ENCODE results near the gene PRICKLE2. TPM values are rescaled to one million over a fixed set of nuclear protein-coding genes. Genes with fewer than 3 reads are reported as not detected.

The PRICKLE2 gene
- total RNA-seq, 4 donors from 2014 or later = 77.3 to 109 (median 96.7) TPM

DNA sequence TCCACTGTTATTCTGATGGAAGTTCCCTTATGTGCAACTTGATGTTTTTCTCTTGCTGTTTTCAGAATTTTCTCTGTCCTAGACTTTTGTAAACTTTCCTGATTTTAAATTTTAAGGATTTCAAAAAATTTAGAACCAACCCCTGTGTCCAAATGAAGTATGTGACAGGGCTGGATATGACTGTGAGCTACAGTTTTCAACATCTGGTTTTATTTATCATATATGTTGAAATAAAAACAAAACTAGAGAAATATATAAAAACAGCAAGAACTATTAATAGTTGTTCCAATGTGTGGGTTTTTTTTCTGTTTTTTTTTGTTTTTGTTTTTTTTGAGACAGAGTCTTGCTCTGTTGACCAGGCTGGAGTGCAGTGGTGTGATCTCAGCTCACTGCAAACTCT, 154.6 kb downstream of the PRICKLE2 start:
- no peak overlapping the region for H3K27ac ChIP-seq
- TF ChIP-seq POLR2A (IDR thresholded peaks at IDR 0.05) = no peak
- TF ChIP-seq EP300 (IDR thresholded peaks at IDR 0.05) = no peak
- TF ChIP-seq, protein P1, sequence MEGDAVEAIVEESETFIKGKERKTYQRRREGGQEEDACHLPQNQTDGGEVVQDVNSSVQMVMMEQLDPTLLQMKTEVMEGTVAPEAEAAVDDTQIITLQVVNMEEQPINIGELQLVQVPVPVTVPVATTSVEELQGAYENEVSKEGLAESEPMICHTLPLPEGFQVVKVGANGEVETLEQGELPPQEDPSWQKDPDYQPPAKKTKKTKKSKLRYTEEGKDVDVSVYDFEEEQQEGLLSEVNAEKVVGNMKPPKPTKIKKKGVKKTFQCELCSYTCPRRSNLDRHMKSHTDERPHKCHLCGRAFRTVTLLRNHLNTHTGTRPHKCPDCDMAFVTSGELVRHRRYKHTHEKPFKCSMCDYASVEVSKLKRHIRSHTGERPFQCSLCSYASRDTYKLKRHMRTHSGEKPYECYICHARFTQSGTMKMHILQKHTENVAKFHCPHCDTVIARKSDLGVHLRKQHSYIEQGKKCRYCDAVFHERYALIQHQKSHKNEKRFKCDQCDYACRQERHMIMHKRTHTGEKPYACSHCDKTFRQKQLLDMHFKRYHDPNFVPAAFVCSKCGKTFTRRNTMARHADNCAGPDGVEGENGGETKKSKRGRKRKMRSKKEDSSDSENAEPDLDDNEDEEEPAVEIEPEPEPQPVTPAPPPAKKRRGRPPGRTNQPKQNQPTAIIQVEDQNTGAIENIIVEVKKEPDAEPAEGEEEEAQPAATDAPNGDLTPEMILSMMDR (IDR thresholded peaks at IDR 0.05) = no peak
- no peak for TF ChIP-seq POLR2AphosphoS5 (IDR thresholded peaks at IDR 0.05)
- no peaks in the 10 kb centered on the region for H3K9me3 ChIP-seq
- no peaks in the 10 kb centered on the region for H3K27me3 ChIP-seq
- no peaks in the 10 kb centered on the region for H3K36me3 ChIP-seq
- no peak overlapping the region for H3K4me3 ChIP-seq
- ATAC-seq = no peak
- H3K4me1 ChIP-seq = peaks cover 0 to 10% (median 3%) of the 10 kb centered on the region in 3 donors

DNA sequence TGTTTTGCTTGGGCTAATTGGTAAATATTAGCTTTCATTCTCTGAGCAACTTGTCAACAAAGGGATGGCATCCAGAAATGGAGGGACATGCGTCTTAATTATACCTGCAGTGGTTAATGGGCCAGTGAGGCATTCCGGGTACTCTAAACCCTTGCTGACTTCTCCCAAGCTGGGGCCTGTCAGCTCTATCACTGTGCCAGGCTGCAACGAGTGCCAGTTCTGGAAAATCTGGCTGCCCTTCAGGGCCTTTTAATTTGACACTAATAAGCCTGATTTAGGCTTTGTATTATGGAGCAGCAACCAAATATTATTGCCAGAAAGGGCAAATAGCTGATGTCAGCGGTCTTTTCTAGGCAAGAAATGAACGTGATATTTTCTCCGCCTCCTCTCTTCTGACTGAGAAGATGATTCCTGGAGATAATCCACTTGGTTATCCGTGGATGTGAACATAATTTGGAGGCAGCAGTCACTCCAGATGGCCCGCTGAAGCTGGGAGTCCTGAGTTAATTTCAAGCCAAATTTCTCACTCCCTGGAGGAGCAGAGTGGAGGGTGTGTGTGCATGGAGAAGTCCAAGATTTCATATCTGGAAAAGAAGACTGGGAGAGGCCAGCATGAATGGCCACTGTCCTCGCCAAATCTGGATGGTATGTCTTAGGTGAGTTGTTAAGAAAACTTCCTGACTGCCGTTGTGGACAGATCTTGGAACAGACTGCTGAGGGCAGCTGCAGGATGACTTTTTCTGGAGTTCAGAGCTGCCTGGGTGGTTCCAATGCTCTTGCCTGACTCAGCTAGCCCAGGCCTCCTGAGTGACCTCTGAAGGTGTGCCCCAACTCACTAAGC, 157.5 kb downstream of the PRICKLE2 start:
- no peak overlapping the region for H3K27ac ChIP-seq
- no peaks in the 10 kb centered on the region for H3K27me3 ChIP-seq
- peak; percentile 34 for ATAC-seq
- no peaks in the 10 kb centered on the region for H3K9me3 ChIP-seq
- WGBS, 2 donors (ENCODE audit: low coverage in 1 of 2) = 49 to 77% methylated on average over 7 to 9 of the region's 10 CpGs
- H3K4me3 ChIP-seq = no peak overlapping the region
- H3K36me3 ChIP-seq = no peaks in the 10 kb centered on the region
- peaks cover 0 to 10% (median 3%) of the 10 kb centered on the region in 3 donors for H3K4me1 ChIP-seq
- TF ChIP-seq POLR2AphosphoS5 (IDR thresholded peaks at IDR 0.05) = no peak
- TF ChIP-seq, protein P1 (IDR thresholded peaks at IDR 0.05) = no peak
- no peak for TF ChIP-seq EP300 (IDR thresholded peaks at IDR 0.05)
- no peak for TF ChIP-seq POLR2A (IDR thresholded peaks at IDR 0.05)

DNA sequence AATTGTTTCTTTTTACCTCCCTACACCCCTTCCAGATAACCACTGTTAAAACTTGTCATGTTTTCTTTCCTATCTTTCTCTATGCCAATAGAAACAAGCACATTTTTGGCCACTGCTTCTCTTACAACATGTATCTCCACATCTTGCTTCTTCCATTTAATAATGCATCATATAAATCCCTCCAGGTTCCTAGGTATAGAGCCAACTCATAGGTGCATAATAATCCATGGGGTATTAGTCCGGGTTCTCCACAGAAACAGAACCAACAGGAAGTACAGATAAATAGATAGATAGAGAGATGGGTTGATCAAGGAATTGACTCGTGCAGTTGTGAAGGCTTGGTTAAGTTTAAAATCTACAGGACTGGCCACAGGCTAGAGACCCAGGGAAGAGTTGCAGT, 160.5 kb downstream of the PRICKLE2 start:
- peaks cover 0 to 3% (median 0%) of the 10 kb centered on the region in 3 donors for H3K4me1 ChIP-seq
- TF ChIP-seq POLR2A (IDR thresholded peaks at IDR 0.05) = no peak
- no peak for TF ChIP-seq EP300 (IDR thresholded peaks at IDR 0.05)
- TF ChIP-seq, protein P1 (IDR thresholded peaks at IDR 0.05) = no peak
- TF ChIP-seq POLR2AphosphoS5 (IDR thresholded peaks at IDR 0.05) = no peak
- WGBS, 2 donors (ENCODE audit: low coverage in 1 of 2) = 73 to 100% methylated on average over 2 of the region's 2 CpGs
- H3K27me3 ChIP-seq = no peaks in the 10 kb centered on the region
- ATAC-seq = no peak
- H3K9me3 ChIP-seq = no peaks in the 10 kb centered on the region
- no peak overlapping the region for H3K27ac ChIP-seq
- no peak overlapping the region for H3K4me3 ChIP-seq
- H3K36me3 ChIP-seq = no peaks in the 10 kb centered on the region

DNA sequence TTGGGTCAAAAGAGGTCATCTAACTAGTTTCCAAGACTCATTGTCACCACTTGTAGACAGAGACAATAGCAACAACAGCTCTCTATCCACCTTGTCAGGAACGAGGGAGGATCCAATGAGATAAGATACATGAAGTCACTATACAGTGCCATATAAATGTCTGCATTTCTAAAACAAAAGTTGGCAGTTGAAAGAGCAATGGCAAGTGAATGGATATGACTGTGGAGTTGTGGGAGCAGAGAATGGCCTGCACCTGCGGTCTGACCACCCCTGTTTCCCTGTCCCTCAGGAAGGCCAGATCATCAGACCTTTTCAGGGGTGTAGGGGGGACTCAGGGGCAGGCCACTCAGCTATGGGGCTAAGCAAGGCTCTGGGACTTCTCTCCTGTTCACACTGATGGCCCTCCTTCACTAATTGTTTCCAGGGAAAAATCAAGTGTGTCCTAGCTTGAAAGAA, 161.3 kb downstream of the PRICKLE2 start:
- 63 to 75% methylated on average over 1 to 2 of the region's 2 CpGs for WGBS, 2 donors (ENCODE audit: low coverage in 1 of 2)
- peaks cover 0 to 6% (median 3%) of the 10 kb centered on the region in 3 donors for H3K4me1 ChIP-seq
- ATAC-seq = no peak
- TF ChIP-seq POLR2AphosphoS5 (IDR thresholded peaks at IDR 0.05) = no peak
- TF ChIP-seq, protein P1 (IDR thresholded peaks at IDR 0.05) = no peak
- TF ChIP-seq EP300 (IDR thresholded peaks at IDR 0.05) = no peak
- no peak for TF ChIP-seq POLR2A (IDR thresholded peaks at IDR 0.05)
- H3K4me3 ChIP-seq = no peak overlapping the region
- H3K27ac ChIP-seq = no peak overlapping the region
- no peaks in the 10 kb centered on the region for H3K27me3 ChIP-seq
- H3K36me3 ChIP-seq = no peaks in the 10 kb centered on the region
- H3K9me3 ChIP-seq = no peaks in the 10 kb centered on the region

Measured in gastroesophageal sphincter (tissue), 4 donors.